HEK293 (cell line): ENCODE measurements around the gene ELK4.

Experiments used
- ATF2 ChIP-seq: fragments of 450-650 bp; formaldehyde crosslinking; IDR thresholded peaks from 2 replicates; pipeline ENCODE4 v1.5.1; 2016; ENCODE audit warnings: missing biosample characterization, missing genetic modification characterization, low read depth
- EGR2 ChIP-seq: fragments of 450-650 bp; formaldehyde crosslinking; IDR thresholded peaks from 2 replicates; pipeline ENCODE4 v1.5.1; 2016; ENCODE audit warnings: low read depth, missing biosample characterization, missing genetic modification characterization
- GLI2 ChIP-seq: fragments of 450-650 bp; formaldehyde crosslinking; IDR thresholded peaks from 2 replicates; pipeline ENCODE4; 2017; ENCODE audit warnings: missing biosample characterization, missing genetic modification characterization, low read depth, borderline replicate concordance
- PRDM4 ChIP-seq: fragments of 450-650 bp; formaldehyde crosslinking; IDR thresholded peaks from 2 replicates; pipeline ENCODE4 v1.5.1; 2017; ENCODE audit warnings: missing biosample characterization, missing genetic modification characterization
- SP2 ChIP-seq: fragments of 450-650 bp; formaldehyde crosslinking; IDR thresholded peaks from 2 replicates; pipeline ENCODE4 v1.5.1; 2016; ENCODE audit warnings: missing biosample characterization, missing genetic modification characterization
- TSHZ1 ChIP-seq: fragments of 450-650 bp; formaldehyde crosslinking; IDR thresholded peaks from 2 replicates; pipeline ENCODE4 v1.5.1; 2016; ENCODE audit warnings: missing biosample characterization, missing genetic modification characterization, borderline replicate concordance
- ZBTB17 ChIP-seq: fragments of 450-650 bp; formaldehyde crosslinking; IDR thresholded peaks from 2 replicates; pipeline ENCODE4 v1.5.1; 2016; ENCODE audit warnings: missing biosample characterization, missing genetic modification characterization
- ZFP3 ChIP-seq: fragments of 450-650 bp; formaldehyde crosslinking; IDR thresholded peaks from 2 replicates; pipeline ENCODE4 v1.5.1; 2016; ENCODE audit warnings: low read depth, missing biosample characterization, missing genetic modification characterization
- ZFP37 ChIP-seq: fragments of 450-650 bp; formaldehyde crosslinking; IDR thresholded peaks from 2 replicates; pipeline ENCODE4 v1.5.1; 2016; ENCODE audit warnings: missing biosample characterization, missing genetic modification characterization
- ZNF114 ChIP-seq: fragments of 450-650 bp; formaldehyde crosslinking; IDR thresholded peaks from 2 replicates; pipeline ENCODE4 v1.5.0; 2017; ENCODE audit warnings: missing biosample characterization, missing genetic modification characterization
- ZNF121 ChIP-seq: fragments of 450-650 bp; formaldehyde crosslinking; IDR thresholded peaks from 2 replicates; pipeline ENCODE4 v1.5.1; 2016; ENCODE audit warnings: missing biosample characterization, missing genetic modification characterization
- ZNF16 ChIP-seq: fragments of 450-650 bp; formaldehyde crosslinking; IDR thresholded peaks from 2 replicates; pipeline ENCODE4 v1.5.1; 2016; ENCODE audit warnings: low read depth, missing biosample characterization, missing genetic modification characterization
- ZNF24 ChIP-seq: fragments of 450-650 bp; formaldehyde crosslinking; IDR thresholded peaks from 2 replicates; pipeline ENCODE4 v1.5.1; 2016; ENCODE audit warnings: missing biosample characterization, missing genetic modification characterization
- ZNF266 ChIP-seq: fragments of 450-650 bp; formaldehyde crosslinking; IDR thresholded peaks from 2 replicates; pipeline ENCODE4 v1.5.1; 2016; ENCODE audit warnings: missing biosample characterization, missing genetic modification characterization, low read depth
- ZNF37A ChIP-seq: fragments of 450-650 bp; IDR thresholded peaks from 2 replicates; pipeline ENCODE4 v1.5.1; 2018; ENCODE audit warnings: missing biosample characterization, missing genetic modification characterization
- ZNF404 ChIP-seq: fragments of 450-650 bp; formaldehyde crosslinking; IDR thresholded peaks from 2 replicates; pipeline ENCODE4 v1.5.1; 2017; ENCODE audit warnings: missing biosample characterization, missing genetic modification characterization
- ZNF473 ChIP-seq: fragments of 450-650 bp; formaldehyde crosslinking; IDR thresholded peaks from 2 replicates; pipeline ENCODE4 v1.5.1; 2017; ENCODE audit warnings: missing biosample characterization, missing genetic modification characterization
- ZNF521 ChIP-seq: fragments of 450-650 bp; formaldehyde crosslinking; IDR thresholded peaks from 2 replicates; pipeline ENCODE4 v1.5.1; 2017; ENCODE audit warnings: missing biosample characterization, mild to moderate bottlenecking, missing genetic modification characterization
- ZNF549 ChIP-seq: fragments of 450-650 bp; IDR thresholded peaks from 2 replicates; pipeline ENCODE4 v1.5.1; 2018; ENCODE audit warnings: missing biosample characterization, missing genetic modification characterization, mild to moderate bottlenecking, inconsistent platforms, moderate library complexity
- ZNF629 ChIP-seq: fragments of 450-650 bp; formaldehyde crosslinking; IDR thresholded peaks from 2 replicates; pipeline ENCODE4 v1.5.1; 2017; ENCODE audit warnings: missing biosample characterization, missing genetic modification characterization
- ZNF707 ChIP-seq: fragments of 450-650 bp; formaldehyde crosslinking; IDR thresholded peaks from 2 replicates; pipeline ENCODE4 v1.5.1; 2016; ENCODE audit warnings: missing biosample characterization, missing genetic modification characterization
- ZSCAN30 ChIP-seq: fragments of 450-650 bp; IDR thresholded peaks from 2 replicates; pipeline ENCODE4 v1.5.1; 2018; ENCODE audit warnings: missing biosample characterization, mild to moderate bottlenecking, missing genetic modification characterization, moderate library complexity
- TF ChIP-seq, protein P1 (sequence below): fragments of 450-650 bp; formaldehyde crosslinking; IDR thresholded peaks from 2 replicates; pipeline ENCODE4 v1.5.1; 2016; ENCODE audit warnings: missing biosample characterization, missing genetic modification characterization
- TF ChIP-seq, protein P2 (sequence below): fragments of 450-650 bp; formaldehyde crosslinking; IDR thresholded peaks from 2 replicates; pipeline ENCODE4 v1.5.1; 2016; ENCODE audit warnings: missing biosample characterization, missing genetic modification characterization
- TF ChIP-seq, protein P3 (sequence below): fragments of 450-650 bp; formaldehyde crosslinking; IDR thresholded peaks from 2 replicates; pipeline ENCODE4 v1.5.1; 2016; ENCODE audit warnings: missing biosample characterization, missing genetic modification characterization
- TF ChIP-seq, protein P4 (sequence below): fragments of 450-650 bp; formaldehyde crosslinking; IDR thresholded peaks from 2 replicates; pipeline ENCODE4 v1.5.1; 2016; ENCODE audit warnings: missing biosample characterization, missing genetic modification characterization

The ELK4 gene

GRCh38 chr1:205591522-205592351 lies 40.1 kb downstream of the ELK4 start (continued):
- TF ChIP-seq ZNF629 (tag by site-specific recombination) (peak; percentile 47; the same call in 1 of the 2 replicates), ZNF404 (tag by site-specific recombination) (no peak), TSHZ1 (no peak), ZNF24 (0 out of 2 replicates have a peak, but pooled peaks have one; percentile 36), ATF2 (tag by site-specific recombination) (no peak), ZNF521 (no peak), SP2 (no peak), ZFP37 (peak; percentile 62), ZFP3 (tag by site-specific recombination) (no peak), PRDM4 (tag by site-specific recombination) (no peak), ZNF549 (tag by site-specific recombination) (no peak), ZNF114 (tag by site-specific recombination) (no peak), ZNF266 (no peak), ZBTB17 (tag by site-specific recombination) (peak; percentile 73), ZNF37A (tag by site-specific recombination) (no peak), ZNF16 (tag by site-specific recombination) (no peak), GLI2 (tag by site-specific recombination) (no peak), ZNF707 (tag by site-specific recombination) (no peak), ZNF473 (tag by site-specific recombination) (no peak), ZSCAN30 (tag by site-specific recombination) (peak; percentile 58), EGR2 (tag by site-specific recombination) (peak; percentile 75; the same call in 1 of the 2 replicates), ZNF121 (tag by site-specific recombination) (0 out of 2 replicates have a peak, but pooled peaks have one; percentile 51)
- TF ChIP-seq, protein P1, sequence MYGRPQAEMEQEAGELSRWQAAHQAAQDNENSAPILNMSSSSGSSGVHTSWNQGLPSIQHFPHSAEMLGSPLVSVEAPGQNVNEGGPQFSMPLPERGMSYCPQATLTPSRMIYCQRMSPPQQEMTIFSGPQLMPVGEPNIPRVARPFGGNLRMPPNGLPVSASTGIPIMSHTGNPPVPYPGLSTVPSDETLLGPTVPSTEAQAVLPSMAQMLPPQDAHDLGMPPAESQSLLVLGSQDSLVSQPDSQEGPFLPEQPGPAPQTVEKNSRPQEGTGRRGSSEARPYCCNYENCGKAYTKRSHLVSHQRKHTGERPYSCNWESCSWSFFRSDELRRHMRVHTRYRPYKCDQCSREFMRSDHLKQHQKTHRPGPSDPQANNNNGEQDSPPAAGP (tag by site-specific recombination) = 0 out of 2 replicates have a peak, but pooled peaks have one; percentile 39
- TF ChIP-seq, protein P2, sequence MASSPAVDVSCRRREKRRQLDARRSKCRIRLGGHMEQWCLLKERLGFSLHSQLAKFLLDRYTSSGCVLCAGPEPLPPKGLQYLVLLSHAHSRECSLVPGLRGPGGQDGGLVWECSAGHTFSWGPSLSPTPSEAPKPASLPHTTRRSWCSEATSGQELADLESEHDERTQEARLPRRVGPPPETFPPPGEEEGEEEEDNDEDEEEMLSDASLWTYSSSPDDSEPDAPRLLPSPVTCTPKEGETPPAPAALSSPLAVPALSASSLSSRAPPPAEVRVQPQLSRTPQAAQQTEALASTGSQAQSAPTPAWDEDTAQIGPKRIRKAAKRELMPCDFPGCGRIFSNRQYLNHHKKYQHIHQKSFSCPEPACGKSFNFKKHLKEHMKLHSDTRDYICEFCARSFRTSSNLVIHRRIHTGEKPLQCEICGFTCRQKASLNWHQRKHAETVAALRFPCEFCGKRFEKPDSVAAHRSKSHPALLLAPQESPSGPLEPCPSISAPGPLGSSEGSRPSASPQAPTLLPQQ (tag by site-specific recombination) = peak; percentile 22; the same call in 1 of the 2 replicates
- TF ChIP-seq, protein P3, sequence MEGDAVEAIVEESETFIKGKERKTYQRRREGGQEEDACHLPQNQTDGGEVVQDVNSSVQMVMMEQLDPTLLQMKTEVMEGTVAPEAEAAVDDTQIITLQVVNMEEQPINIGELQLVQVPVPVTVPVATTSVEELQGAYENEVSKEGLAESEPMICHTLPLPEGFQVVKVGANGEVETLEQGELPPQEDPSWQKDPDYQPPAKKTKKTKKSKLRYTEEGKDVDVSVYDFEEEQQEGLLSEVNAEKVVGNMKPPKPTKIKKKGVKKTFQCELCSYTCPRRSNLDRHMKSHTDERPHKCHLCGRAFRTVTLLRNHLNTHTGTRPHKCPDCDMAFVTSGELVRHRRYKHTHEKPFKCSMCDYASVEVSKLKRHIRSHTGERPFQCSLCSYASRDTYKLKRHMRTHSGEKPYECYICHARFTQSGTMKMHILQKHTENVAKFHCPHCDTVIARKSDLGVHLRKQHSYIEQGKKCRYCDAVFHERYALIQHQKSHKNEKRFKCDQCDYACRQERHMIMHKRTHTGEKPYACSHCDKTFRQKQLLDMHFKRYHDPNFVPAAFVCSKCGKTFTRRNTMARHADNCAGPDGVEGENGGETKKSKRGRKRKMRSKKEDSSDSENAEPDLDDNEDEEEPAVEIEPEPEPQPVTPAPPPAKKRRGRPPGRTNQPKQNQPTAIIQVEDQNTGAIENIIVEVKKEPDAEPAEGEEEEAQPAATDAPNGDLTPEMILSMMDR (tag by site-specific recombination) = peak; percentile 98
- TF ChIP-seq, protein P4, sequence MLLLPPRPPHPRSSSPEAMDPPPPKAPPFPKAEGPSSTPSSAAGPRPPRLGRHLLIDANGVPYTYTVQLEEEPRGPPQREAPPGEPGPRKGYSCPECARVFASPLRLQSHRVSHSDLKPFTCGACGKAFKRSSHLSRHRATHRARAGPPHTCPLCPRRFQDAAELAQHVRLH = 0 out of 2 replicates have a peak, but pooled peaks have one; percentile 27
